Tibial nerve (tissue), 4 donors: ENCODE measurements around the gene BCORL1. TPM values are rescaled to one million over a fixed set of nuclear protein-coding genes. Genes with fewer than 3 reads are reported as not detected.

ENCODE experiments used
- DNase-seq, 2 donors: peaks; one replicate each; pipeline ENCODE4 v3.0.0-alpha.2; 2019; ENCODE audit warnings: low spot score in 2 of 2
- H3K27ac ChIP-seq, 4 donors: fragments of 200-600 bp; sonication (generic) in 3 of 4; one replicate each; pipeline ENCODE4 v1.5.1; 2017 to 2019; ENCODE audit warnings: mild to moderate bottlenecking in 1 of 4
- H3K27me3 ChIP-seq, 2 donors: fragments of 200-600 bp; sonication (generic) in 1 of 2; one replicate each; pipeline versions ENCODE4 v1.5.1 to v1.6.0; 2017 to 2019
- H3K36me3 ChIP-seq, 3 donors: fragments of 200-600 bp; sonication (generic); one replicate each; pipeline ENCODE4 v1.5.1; 2018 to 2019
- H3K4me1 ChIP-seq, 4 donors: fragments of 200-600 bp; sonication (generic) in 3 of 4; one replicate each; pipeline ENCODE4 v1.5.1; 2017 to 2019
- H3K4me3 ChIP-seq, 4 donors: fragments of 200-600 bp; sonication (generic) in 3 of 4; one replicate each; pipeline ENCODE4 v1.5.1; 2017 to 2019; ENCODE audit warnings: mild to moderate bottlenecking in 1 of 4, moderate library complexity in 1 of 4
- H3K9me3 ChIP-seq, 4 donors: fragments of 200-600 bp; sonication (generic) in 3 of 4; one replicate each; pipeline ENCODE4 v1.5.1; 2017 to 2019
- EP300 ChIP-seq, 2 donors: sonication (generic); formaldehyde crosslinking; IDR thresholded peaks; one replicate each; pipeline ENCODE4 v1.6.1; 2017; ENCODE audit warnings: antibody characterized with exemption in 2 of 2, mild to moderate bottlenecking in 1 of 2
- POLR2A ChIP-seq, 2 donors: fragments of 450-650 bp; IDR thresholded peaks; one replicate each; pipeline ENCODE4 v1.6.1; 2017; ENCODE audit warnings: antibody characterized with exemption in 2 of 2, mild to moderate bottlenecking in 2 of 2, moderate library complexity in 2 of 2
- WGBS, 2 donors: methylation state at CpG; one replicate each; pipeline ENCODE4 v1.1.5; 2018; 5-methylcytosine and 5-hydroxymethylcytosine counted together
- total RNA-seq, 4 donors: library from RNA; depleted of rRNA; stranded (reverse); fragments of >200 nt; gene quantifications; one replicate each; pipeline ENCODE4 v1.1.0, GENCODE V29; 2016
- TF ChIP-seq, protein P1 (sequence below), 5 experiments: fragments of 200-600 bp in 3 of 5; fragments of 450-650 bp in 2 of 5; sonication (generic) in 3 of 5; IDR thresholded peaks; one replicate each; pipeline ENCODE4 v1.5.1; 2016 to 2019; ENCODE audit warnings: antibody characterized with exemption in 5 of 5, mild to moderate bottlenecking in 3 of 5, moderate library complexity in 2 of 5

Gene BCORL1
- total RNA-seq, 4 donors from 2014 or later = 4.7 to 10.0 (median 9.0) TPM

DNA sequence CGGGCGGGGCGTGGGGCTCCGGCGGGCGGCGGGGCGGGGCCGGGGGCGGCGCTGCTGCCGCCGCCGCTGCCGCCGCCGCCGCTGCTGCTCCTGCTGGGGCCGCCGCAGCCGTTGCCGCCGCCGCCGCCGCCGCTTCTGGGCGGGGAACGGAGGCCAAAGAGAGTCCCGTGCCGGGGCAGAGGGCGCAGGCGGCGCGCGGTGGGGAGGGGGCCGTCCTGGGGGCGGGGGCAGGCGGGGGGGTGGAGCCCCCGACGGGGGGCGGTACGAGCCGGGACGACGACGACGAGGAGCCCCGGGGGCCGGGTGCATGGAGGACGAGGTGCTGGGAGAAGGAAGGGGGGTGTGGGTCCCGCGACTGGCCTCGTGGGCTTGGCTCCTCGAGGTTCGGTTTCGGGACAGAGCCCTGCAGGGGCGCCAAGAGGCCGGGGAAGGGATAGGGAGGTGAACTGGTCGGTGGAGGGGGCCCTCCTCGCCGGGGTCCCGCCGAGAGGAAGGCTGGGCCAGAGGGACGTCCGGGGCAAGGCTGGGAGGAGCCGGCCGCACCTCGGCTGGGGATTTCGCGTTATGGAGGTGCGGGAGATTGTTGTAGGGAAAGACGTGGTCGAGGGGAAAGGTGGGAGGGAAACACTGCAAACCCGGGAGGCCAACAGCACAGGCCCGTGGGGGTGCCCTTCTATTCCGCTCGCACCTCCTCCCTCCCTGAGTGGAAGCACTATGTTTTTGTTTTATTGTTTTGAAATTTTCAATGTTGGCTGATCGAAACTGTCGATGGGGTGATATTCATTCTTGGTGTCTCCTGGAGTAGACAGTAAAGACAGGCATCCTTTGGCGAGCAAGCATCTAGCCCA is 1.9 kb downstream of the BCORL1 start:
- H3K27me3 ChIP-seq = no peaks in the 10 kb centered on the region
- no peaks in the 10 kb centered on the region for H3K36me3 ChIP-seq
- peak overlapping the region in 2 of 4 donors; percentile 50 to 72 for H3K27ac ChIP-seq
- TF ChIP-seq POLR2A (IDR thresholded peaks at IDR 0.05) = no peak
- TF ChIP-seq, protein P1, sequence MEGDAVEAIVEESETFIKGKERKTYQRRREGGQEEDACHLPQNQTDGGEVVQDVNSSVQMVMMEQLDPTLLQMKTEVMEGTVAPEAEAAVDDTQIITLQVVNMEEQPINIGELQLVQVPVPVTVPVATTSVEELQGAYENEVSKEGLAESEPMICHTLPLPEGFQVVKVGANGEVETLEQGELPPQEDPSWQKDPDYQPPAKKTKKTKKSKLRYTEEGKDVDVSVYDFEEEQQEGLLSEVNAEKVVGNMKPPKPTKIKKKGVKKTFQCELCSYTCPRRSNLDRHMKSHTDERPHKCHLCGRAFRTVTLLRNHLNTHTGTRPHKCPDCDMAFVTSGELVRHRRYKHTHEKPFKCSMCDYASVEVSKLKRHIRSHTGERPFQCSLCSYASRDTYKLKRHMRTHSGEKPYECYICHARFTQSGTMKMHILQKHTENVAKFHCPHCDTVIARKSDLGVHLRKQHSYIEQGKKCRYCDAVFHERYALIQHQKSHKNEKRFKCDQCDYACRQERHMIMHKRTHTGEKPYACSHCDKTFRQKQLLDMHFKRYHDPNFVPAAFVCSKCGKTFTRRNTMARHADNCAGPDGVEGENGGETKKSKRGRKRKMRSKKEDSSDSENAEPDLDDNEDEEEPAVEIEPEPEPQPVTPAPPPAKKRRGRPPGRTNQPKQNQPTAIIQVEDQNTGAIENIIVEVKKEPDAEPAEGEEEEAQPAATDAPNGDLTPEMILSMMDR (IDR thresholded peaks at IDR 0.05) = no peak
- peak in 1 of 2 donors; percentile 4 for DNase-seq
- peak overlapping the region in 2 of 4 donors; percentile 35 to 50 for H3K4me3 ChIP-seq
- H3K9me3 ChIP-seq = no peaks in the 10 kb centered on the region
- 6 to 36% methylated on average over 13 to 49 of the region's 81 CpGs for WGBS, 2 donors
- peaks cover 0 to 10% (median 0%) of the 10 kb centered on the region in 4 donors for H3K4me1 ChIP-seq

DNA sequence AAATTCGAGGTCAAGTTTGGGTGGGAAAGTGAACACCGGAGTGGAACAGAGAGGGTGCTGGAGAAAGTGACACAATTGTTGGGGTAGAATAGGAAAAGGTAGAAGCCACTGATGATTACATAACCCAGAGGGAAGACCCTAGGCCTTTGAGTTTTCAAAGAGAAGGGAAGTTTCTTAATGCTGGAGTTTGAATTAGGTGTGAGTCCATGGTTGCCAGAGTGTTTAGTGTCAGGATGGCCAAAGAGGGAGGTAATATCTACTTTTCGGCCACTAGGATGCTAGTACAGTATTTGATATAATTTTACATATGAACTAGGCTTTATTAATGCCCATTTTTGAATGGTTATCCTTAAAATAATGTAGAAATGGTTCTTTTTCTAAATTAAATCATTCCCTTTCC is 5.4 kb downstream of the BCORL1 start:
- whole genome bisulfite sequencing, 2 donors = 45 to 52% methylated on average over 3 of the region's 3 CpGs

DNA sequence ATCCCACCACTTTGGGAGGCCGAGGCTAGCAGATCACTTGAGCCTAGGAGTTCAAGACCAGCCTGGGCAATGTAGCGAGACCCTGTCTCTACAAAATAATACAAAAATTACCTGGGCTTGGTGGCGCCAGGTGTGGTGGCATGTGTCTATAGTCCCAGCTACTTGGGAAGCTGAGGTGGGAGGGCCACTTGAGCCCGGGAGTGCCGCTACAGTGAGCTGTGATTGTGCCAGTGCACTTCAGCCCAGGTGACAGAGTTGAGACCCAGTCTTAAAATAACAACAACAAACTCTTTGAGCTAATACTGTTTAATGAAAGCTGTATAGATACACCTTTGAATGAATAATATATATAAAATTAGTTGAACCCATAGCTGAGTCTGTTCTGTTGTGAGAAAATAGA is 9.7 kb downstream of the BCORL1 start:
- TF ChIP-seq, protein P1 (IDR thresholded peaks at IDR 0.05) = no peak
- TF ChIP-seq POLR2A (IDR thresholded peaks at IDR 0.05) (no peak), EP300 (IDR thresholded peaks at IDR 0.05) (no peak)

More for the DNA sequence above, 5.4 kb downstream of the BCORL1 start:
- Histone ChIP-seq H3K27ac (no peak overlapping the region), H3K9me3 (no peaks in the 10 kb centered on the region), H3K36me3 (no peaks in the 10 kb centered on the region), H3K4me3 (no peak overlapping the region), H3K4me1 (peaks cover 0 to 6% (median 0%) of the 10 kb centered on the region in 4 donors), H3K27me3 (no peaks in the 10 kb centered on the region)
- DNase-seq = no peak
- no peak for TF ChIP-seq EP300 (IDR thresholded peaks at IDR 0.05)
- no peak for TF ChIP-seq POLR2A (IDR thresholded peaks at IDR 0.05)
- TF ChIP-seq, protein P1 (IDR thresholded peaks at IDR 0.05) = no peak

DNA sequence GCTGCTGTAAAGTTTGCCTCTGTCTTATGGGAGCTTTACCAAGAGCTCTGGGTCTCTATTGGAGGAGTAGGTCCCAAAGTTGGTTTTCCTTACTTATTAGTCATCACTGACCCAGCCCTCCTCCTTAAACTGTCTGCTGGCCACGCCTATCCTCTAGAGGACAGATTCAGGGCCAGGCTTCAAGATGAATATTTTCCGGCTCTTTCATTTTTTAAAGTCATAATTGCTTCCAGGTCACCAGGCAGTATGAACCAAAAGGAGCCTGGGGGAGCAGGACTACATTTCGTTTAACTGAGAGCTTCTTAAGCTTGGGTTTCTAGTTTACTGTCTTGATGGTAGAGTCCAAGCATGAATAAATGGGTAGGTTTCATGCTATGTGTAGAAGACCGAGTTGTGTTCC is 13.7 kb downstream of the BCORL1 start:
- H3K27me3 ChIP-seq = no peaks in the 10 kb centered on the region
- TF ChIP-seq POLR2A (IDR thresholded peaks at IDR 0.05) (no peak), EP300 (IDR thresholded peaks at IDR 0.05) (no peak)
- TF ChIP-seq, protein P1 (IDR thresholded peaks at IDR 0.05) = no peak
- DNase-seq = no peak
- H3K27ac ChIP-seq = no peak overlapping the region
- no peaks in the 10 kb centered on the region for H3K9me3 ChIP-seq
- WGBS, 2 donors = 49 to 73% methylated on average over 4 of the region's 4 CpGs
- no peaks in the 10 kb centered on the region for H3K36me3 ChIP-seq
- H3K4me1 ChIP-seq = peaks cover 0 to 10% (median 0%) of the 10 kb centered on the region in 4 donors
- H3K4me3 ChIP-seq = no peak overlapping the region

More for the DNA sequence above, 9.7 kb downstream of the BCORL1 start:
- H3K4me1 ChIP-seq = peaks cover 0 to 10% (median 0%) of the 10 kb centered on the region in 4 donors
- no peaks in the 10 kb centered on the region for H3K27me3 ChIP-seq
- no peak overlapping the region for H3K4me3 ChIP-seq
- no peaks in the 10 kb centered on the region for H3K36me3 ChIP-seq
- no peak for DNase-seq
- WGBS, 2 donors = 94 to 100% methylated on average over 5 of the region's 5 CpGs
- no peak overlapping the region for H3K27ac ChIP-seq
- no peaks in the 10 kb centered on the region for H3K9me3 ChIP-seq

DNA sequence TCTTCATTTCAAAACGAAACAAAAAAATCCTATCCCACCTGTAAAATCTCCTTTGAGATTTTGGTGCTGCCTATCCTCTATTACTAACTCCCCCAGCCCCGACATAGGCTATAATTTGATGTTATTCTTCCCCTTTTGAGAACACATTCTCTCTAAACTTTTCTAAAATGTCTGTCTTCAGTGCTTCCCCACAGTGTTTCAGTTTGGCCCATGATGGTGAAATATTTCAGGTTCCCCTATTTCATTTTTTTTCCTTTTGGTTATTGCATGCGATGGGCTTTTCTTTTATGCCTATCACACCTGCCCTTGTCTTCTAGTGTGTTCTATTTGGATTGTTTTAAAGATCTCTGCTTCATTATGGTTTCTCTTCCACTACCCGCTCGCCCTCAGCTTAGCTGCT is 14.7 kb downstream of the BCORL1 start:
- no peak for DNase-seq
- Histone ChIP-seq H3K27ac (no peak overlapping the region), H3K9me3 (no peaks in the 10 kb centered on the region), H3K27me3 (no peaks in the 10 kb centered on the region), H3K4me1 (peaks cover 0 to 17% (median 0%) of the 10 kb centered on the region in 4 donors), H3K4me3 (no peak overlapping the region), H3K36me3 (no peaks in the 10 kb centered on the region)
- TF ChIP-seq, protein P1 (IDR thresholded peaks at IDR 0.05) = no peak
- no peak for TF ChIP-seq POLR2A (IDR thresholded peaks at IDR 0.05)
- TF ChIP-seq EP300 (IDR thresholded peaks at IDR 0.05) = no peak
- WGBS, 2 donors = 77 to 81% methylated on average over 5 of the region's 5 CpGs
